Stomach smooth muscle (tissue), 2 donors: ENCODE results near the gene RARRES1.
"Not testable (repeated sequence)": the region's sequence is repeated elsewhere in the genome, so short reads cannot be mapped to it uniquely, and the experiment has no call there.

Experiments used
- H3K27ac ChIP-seq: one replicate; pipeline ENCODE4 v1.7.0; 2013; ENCODE audit warnings: mild to moderate bottlenecking, low read length, inconsistent platforms
- H3K27me3 ChIP-seq, 2 donors: one replicate each; pipeline ENCODE4 v1.7.0; 2013; ENCODE audit warnings: low read length in 2 of 2; ENCODE audit not compliant: insufficient read depth in 2 of 2, control insufficient read depth in 1 of 2
- H3K36me3 ChIP-seq, 2 donors: one replicate each; pipeline ENCODE4 v1.7.0; 2013; ENCODE audit warnings: low read length in 2 of 2; ENCODE audit not compliant: control insufficient read depth in 2 of 2, insufficient read depth in 2 of 2
- H3K4me1 ChIP-seq: one replicate; pipeline ENCODE4 v1.7.0; 2013; ENCODE audit warnings: low read length; ENCODE audit not compliant: control insufficient read depth, insufficient read depth
- H3K4me3 ChIP-seq, 2 donors: one replicate each; pipeline ENCODE4 v1.7.0; 2013; ENCODE audit warnings: low read length in 2 of 2
- H3K9ac ChIP-seq, 2 donors: one replicate each; pipeline ENCODE4 v1.7.0; 2013; ENCODE audit warnings: low read length in 2 of 2, mild to moderate bottlenecking in 1 of 2
- H3K9me3 ChIP-seq, 2 donors: one replicate each; pipeline ENCODE4 v1.7.0; 2013; ENCODE audit warnings: low read length in 2 of 2; ENCODE audit not compliant: control insufficient read depth in 2 of 2
- donor health status: healthy.
- donor health status: Pancreatic carcinoma.

Gene RARRES1

DNA sequence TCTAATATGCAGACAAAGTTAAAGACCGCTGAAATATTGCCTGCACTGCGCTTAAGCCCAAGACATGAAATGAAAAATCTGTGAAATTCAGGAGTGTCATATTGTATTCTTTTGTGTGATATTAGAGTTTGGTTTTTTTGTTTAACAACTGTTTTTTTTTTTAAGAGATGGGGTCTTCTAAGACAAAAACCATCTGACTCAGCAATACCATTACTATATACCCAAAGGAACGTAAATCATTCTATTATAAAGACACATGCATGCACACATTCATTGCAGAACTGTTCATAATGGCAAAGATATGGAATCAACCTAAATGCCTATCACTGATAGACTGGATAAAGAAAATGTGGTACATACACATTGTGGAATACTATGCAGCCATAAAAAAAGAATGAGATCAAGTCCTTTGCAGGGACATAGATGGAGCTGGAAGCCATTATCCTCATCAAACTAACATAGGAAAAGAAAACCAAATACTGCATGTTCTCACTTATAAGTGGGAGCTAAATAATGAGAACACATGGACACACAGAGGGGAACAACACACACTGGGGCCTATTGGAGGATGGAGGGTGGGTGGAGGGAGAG, 38.3 kb downstream of the RARRES1 start:
- H3K4me1 ChIP-seq, H3K27ac ChIP-seq, H3K27me3 ChIP-seq, H3K9ac ChIP-seq, H3K4me3 ChIP-seq, H3K9me3 ChIP-seq: not testable (repeated sequence)
- peaks cover 3 to 14% of the 10 kb centered on the region in 2 donors for H3K36me3 ChIP-seq

DNA sequence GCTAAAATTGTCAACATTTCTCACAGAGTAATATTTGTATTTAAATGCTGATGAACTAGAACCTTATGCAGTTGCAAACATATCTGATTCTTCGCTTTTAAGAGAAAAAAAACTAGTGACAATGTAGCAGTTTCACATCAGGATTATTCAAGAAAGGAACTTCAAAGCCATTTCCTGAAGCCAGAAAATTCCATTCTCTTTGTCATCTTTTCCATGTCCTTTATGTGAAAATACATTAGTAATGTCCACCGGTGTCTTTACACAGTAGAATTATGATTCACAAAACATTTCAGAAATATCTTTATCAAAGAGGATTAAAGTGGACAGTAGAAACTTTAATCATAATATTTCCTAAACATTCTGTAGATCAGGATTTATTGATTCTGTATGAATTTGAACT, 47.1 kb downstream of the RARRES1 start:
- Histone ChIP-seq H3K27me3 (no peaks in the 10 kb centered on the region), H3K4me3 (no peak overlapping the region), H3K9ac (no peak overlapping the region), H3K36me3 (peaks cover 7% of the 10 kb centered on the region in 2 donors), H3K27ac (no peak overlapping the region), H3K9me3 (no peaks in the 10 kb centered on the region), H3K4me1 (no peaks in the 10 kb centered on the region)

DNA sequence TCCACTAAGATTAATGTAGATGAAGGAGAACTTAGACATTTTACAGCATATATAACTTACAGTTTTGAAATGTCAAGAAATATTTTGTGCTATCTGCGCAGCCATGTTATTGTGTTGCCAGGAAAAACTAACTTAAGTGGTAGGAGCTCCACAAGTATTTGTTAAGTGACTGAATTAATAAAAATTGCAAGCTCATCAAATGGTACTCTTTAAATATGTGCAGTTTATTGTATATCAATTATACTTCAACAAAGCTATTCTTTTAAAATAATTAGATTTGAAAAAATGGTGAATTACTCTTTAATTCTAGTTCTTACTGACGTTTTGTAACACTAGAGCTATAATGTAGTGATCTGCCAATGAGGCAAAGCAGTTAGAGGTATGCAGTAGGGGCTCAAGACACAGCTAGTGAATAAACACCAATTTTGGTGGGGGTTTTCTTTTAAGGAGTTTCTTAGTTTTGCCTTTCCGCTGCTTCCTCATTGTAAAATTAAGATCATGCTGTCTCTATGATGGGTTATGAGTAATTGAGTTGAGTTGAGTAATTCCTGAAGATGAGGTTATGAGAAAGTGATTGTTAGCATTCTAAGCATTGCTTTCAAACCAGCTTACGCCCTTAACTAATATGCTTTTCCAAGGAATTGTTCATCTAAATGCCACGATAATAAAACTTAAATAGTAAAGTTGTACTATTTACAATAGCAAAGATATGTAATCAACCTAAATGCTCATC, 48.9 kb downstream of the RARRES1 start:
- no peak overlapping the region for H3K4me3 ChIP-seq
- no peaks in the 10 kb centered on the region for H3K27me3 ChIP-seq
- no peak overlapping the region for H3K9ac ChIP-seq
- peaks cover 6 to 12% of the 10 kb centered on the region in 2 donors for H3K36me3 ChIP-seq
- H3K27ac ChIP-seq, result no peak overlapping the region
- no peaks in the 10 kb centered on the region for H3K4me1 ChIP-seq
- no peaks in the 10 kb centered on the region for H3K9me3 ChIP-seq

DNA sequence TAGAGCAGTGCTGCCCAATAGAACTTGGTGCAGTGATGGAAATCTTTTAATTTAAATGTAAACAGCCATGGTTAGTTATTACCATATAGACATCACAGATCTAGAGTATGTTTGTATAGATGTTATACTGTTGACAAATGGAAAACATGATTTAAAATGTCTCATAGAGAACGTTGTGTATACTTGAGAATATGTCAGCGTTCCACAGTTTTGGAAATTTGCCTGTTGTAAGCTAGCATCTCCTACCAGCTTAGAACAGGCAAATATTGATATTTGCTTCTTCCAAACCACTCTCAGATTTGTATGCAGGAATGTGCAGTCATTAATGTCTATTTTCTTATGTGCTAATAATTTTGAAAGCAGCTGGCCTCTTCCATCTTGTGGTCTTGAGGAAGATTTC, 51.4 kb downstream of the RARRES1 start:
- H3K36me3 ChIP-seq, result peaks cover 6 to 8% of the 10 kb centered on the region in 2 donors
- H3K9ac ChIP-seq, result no peak overlapping the region
- H3K4me1 ChIP-seq, result no peaks in the 10 kb centered on the region
- no peak overlapping the region for H3K4me3 ChIP-seq
- H3K27me3 ChIP-seq, result no peaks in the 10 kb centered on the region
- H3K9me3 ChIP-seq, result no peaks in the 10 kb centered on the region
- H3K27ac ChIP-seq, result no peak overlapping the region

- Histone ChIP-seq H3K4me3 (no peak overlapping the region), H3K9ac (no peak overlapping the region), H3K4me1 (no peaks in the 10 kb centered on the region), H3K9me3 (no peaks in the 10 kb centered on the region), H3K27me3 (no peaks in the 10 kb centered on the region), H3K27ac (no peak overlapping the region), H3K36me3 (peaks cover 6 to 7% of the 10 kb centered on the region in 2 donors)
Measured at GRCh38 chr3:158679547-158680000, 52.7 kb downstream of the RARRES1 start.

DNA sequence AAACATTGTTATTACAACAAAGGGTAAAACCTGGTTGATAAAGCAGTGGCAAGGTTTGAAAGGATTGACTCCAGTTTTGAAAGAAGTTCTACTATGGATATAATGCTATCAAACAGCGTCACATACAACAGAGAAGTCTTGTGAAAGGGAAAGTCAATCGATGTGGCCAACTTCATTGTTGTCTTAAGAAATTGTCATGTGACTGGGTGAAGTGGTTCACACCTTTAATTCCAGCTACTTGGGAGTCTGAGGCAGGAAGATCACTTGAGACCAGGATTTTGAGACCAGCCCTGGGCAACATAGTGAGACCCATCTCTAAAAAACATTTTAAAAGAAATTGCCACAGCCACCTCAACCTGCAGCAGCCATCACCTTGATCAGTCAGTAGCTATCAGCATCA, 53.6 kb downstream of the RARRES1 start:
- no peaks in the 10 kb centered on the region for H3K4me1 ChIP-seq
- H3K27me3 ChIP-seq, result no peaks in the 10 kb centered on the region
- H3K36me3 ChIP-seq, result peaks cover 0 to 5% of the 10 kb centered on the region in 2 donors
- H3K4me3 ChIP-seq, result no peak overlapping the region
- H3K9me3 ChIP-seq, result no peaks in the 10 kb centered on the region
- no peak overlapping the region for H3K9ac ChIP-seq
- H3K27ac ChIP-seq, result no peak overlapping the region

DNA sequence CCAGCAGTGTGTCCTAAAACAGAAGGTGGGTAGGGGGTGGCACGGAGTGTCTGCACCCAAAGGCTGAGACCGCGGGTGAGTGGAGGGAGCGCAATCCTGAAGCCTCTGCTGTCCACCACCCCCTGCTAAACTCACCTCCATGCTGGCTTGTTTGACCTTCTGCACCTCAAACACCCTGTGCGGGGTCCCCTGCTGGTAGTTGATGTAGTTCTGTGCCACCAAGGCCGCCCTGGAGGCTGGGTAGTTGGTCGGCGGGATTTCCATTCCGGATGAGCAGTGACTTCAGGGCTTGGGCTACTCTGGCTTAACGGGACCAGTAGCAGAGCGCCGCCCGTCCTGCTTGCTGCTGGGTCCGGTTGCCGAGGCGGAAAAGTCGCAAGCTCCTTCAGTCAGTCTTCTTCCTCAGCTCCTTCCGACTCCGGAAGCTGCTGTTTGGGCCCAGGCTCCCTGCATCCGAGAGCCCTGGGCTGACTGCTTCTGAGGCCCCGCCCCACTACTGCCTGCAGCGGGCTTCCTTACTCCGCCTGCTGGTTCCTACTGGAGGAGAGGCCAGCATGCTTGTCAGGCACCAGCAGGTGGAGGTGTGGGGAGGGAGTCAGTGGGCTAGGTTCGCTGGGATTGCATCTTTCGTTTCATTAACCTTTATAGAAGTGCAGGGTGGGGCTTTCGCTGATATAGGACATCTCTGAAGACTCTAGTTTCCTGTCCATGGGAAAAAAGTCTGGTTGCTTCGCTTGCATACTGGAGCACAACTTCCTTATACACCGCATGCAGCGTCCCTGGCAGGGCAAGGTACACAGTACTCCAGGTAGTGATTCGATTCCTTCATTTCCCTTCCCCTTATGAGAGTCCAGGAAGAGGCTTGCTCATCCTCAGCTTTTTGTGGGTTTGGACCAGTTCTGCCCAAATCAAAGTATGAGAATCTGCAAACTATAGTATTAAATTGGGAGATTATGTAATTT, 59.8 kb downstream of the RARRES1 start, which contains the start of gene LXN:
LXN (minus strand) TSS at position 434 of the 962 bp plus-strand sequence; CDS start at position 264, 170 bp downstream.
- Histone ChIP-seq H3K4me3 (peak within 1 kb of the TSS; percentile 64 to 76), H3K9me3 (no peaks in the 10 kb centered on the region), H3K36me3 (peaks cover 9 to 11% of the 10 kb centered on the region in 2 donors), H3K27ac (no peak within 1 kb of the TSS), H3K4me1 (peaks cover 4% of the 10 kb centered on the region), H3K9ac (peak within 1 kb of the TSS; percentile 61 to 69), H3K27me3 (no peaks in the 10 kb centered on the region)

DNA sequence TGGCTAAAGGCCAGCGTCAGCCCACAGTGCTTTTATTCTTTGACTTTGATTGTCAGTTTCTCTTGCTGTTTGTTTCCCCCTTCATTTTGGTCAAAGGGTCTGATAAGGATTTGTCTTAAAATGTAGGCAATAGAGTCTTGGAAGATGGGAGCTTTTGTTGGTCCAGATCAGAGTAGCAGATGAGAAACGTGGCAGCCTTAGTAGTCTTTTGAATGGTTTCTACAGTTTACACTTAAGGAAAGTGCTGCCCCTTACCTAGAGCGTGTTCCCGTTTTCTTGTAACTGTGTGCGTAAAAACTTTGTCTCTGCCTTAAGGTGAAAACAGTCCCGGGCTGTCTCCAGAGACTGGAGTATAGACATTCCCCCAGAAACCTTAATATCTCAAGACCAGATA, 60.4 kb downstream of the RARRES1 start:
- Histone ChIP-seq H3K9me3 (no peaks in the 10 kb centered on the region), H3K36me3 (peaks cover 9 to 14% of the 10 kb centered on the region in 2 donors), H3K4me1 (peaks cover 4% of the 10 kb centered on the region), H3K4me3 (peak overlapping the region; percentile 64 to 76), H3K27ac (no peak overlapping the region), H3K27me3 (no peaks in the 10 kb centered on the region), H3K9ac (peak overlapping the region; percentile 61 to 69)

GRCh38 chr3:158668506-158668905, 63.8 kb downstream of the RARRES1 start:
- no peaks in the 10 kb centered on the region for H3K27me3 ChIP-seq
- no peak overlapping the region for H3K9ac ChIP-seq
- H3K4me3 ChIP-seq, result no peak overlapping the region
- H3K36me3 ChIP-seq, result peaks cover 13 to 37% of the 10 kb centered on the region in 2 donors
- H3K9me3 ChIP-seq, result no peaks in the 10 kb centered on the region
- no peak overlapping the region for H3K27ac ChIP-seq
- peaks cover 4% of the 10 kb centered on the region for H3K4me1 ChIP-seq

- H3K9me3 ChIP-seq, result no peaks in the 10 kb centered on the region
- H3K27ac ChIP-seq, result no peak overlapping the region
- H3K4me1 ChIP-seq, result no peaks in the 10 kb centered on the region
- no peak overlapping the region for H3K4me3 ChIP-seq
- peaks cover 14 to 41% of the 10 kb centered on the region in 2 donors for H3K36me3 ChIP-seq
- H3K27me3 ChIP-seq, result no peaks in the 10 kb centered on the region
- no peak overlapping the region for H3K9ac ChIP-seq
Measured at GRCh38 chr3:158666416-158666815, 65.8 kb downstream of the RARRES1 start.
